ENCODE data around the gene NRXN2.

NRXN2 gene

DNA sequence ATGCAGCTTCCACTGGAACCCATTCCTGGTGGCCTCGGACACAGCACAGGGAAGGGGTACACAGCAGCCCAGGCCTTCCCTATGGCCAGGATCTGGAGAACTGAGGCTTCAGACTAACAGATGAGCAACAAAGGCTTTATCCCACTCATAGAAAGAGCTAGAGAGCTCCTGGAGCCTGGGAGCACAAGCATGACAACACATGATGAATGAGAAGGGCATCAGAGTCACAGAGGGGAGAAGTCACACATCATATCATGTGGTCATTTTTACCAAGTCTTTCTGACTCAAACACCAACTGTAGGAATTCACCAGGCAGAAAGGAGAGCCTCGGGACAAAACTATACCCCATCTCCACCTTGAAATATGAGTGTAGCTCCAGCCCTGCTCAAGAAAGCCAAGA lies 43.2 kb downstream of the NRXN2 start:
- no peaks in the 10 kb centered on the region for H3F3A ChIP-seq (ENCODE audit: insufficient read depth, low read length)
- no peaks in the 10 kb centered on the region for H3K4me1 ChIP-seq (ENCODE audit: low read length)
- DNase-seq, result no peak

DNA sequence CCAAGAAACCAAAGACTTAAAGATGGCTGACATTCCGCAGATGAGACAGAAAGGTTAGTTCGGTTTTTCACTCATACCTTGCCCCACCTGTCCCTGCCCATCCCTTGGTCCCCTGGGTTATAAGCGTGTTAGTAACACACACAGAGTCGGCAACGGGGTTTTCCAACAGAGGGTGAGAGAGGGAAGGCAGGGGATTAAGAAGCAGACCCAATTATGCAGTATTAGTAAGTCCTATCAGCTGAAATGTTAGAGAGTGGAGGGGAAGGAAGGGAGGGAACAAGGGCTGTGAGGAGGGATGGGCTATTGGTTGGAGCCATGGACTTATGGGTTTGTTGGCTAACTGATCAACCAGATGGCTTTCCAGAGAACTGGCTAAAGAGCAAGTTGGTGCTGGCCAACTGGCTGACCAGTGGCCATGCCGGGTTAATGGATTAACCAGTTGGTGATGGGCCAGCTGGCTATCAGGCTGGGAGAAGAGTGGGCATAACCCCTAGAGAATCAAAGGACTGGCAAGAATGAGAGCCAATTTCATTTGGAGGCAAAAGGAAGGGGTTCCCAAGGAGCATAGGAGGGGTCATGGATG lies 45.5 kb downstream of the NRXN2 start:
- H3K9me2 ChIP-seq (replicated peaks; ENCODE audit: insufficient read depth, low read length), result no peaks in the 10 kb centered on the region
- no peaks in the 10 kb centered on the region for H4K20me1 ChIP-seq (ENCODE audit: insufficient read depth, low read length)
- H3K27ac ChIP-seq (ENCODE audit: low read length), result no peak overlapping the region
- H3K4me3 ChIP-seq (ENCODE audit: low read length), result no peak overlapping the region
- no peaks in the 10 kb centered on the region for H3K79me2 ChIP-seq (ENCODE audit: low read length)
- no peaks in the 10 kb centered on the region for H3K36me3 ChIP-seq (replicated peaks; ENCODE audit: insufficient read depth, low read length)
- peaks cover 93% of the 10 kb centered on the region for H3K27me3 ChIP-seq (replicated peaks; ENCODE audit: insufficient read depth, low read length)
- no peaks in the 10 kb centered on the region for H3K4me1 ChIP-seq (ENCODE audit: low read length)
- no peaks in the 10 kb centered on the region for H3F3A ChIP-seq (ENCODE audit: insufficient read depth, low read length)
- H3K9ac ChIP-seq (ENCODE audit: low read length), result no peak overlapping the region
- TF ChIP-seq EZH2phosphoT487 (IDR thresholded peaks at IDR 0.05; ENCODE audit: low read length), result no peak
- H2AFZ ChIP-seq (ENCODE audit: low read length), result no peak overlapping the region
- no peaks in the 10 kb centered on the region for H3K9me3 ChIP-seq (replicated peaks; ENCODE audit: insufficient read depth, low read length)
- DNase-seq, result no peak
- H3K4me2 ChIP-seq (ENCODE audit: low read depth, low read length), result no peak overlapping the region

More for the DNA sequence above, 43.2 kb downstream of the NRXN2 start:
- no peak overlapping the region for H3K27ac ChIP-seq (ENCODE audit: low read length)
- no peak overlapping the region for H3K4me2 ChIP-seq (ENCODE audit: low read depth, low read length)
- no peak for TF ChIP-seq EZH2phosphoT487 (IDR thresholded peaks at IDR 0.05; ENCODE audit: low read length)
- TF ChIP-seq, protein P1, sequence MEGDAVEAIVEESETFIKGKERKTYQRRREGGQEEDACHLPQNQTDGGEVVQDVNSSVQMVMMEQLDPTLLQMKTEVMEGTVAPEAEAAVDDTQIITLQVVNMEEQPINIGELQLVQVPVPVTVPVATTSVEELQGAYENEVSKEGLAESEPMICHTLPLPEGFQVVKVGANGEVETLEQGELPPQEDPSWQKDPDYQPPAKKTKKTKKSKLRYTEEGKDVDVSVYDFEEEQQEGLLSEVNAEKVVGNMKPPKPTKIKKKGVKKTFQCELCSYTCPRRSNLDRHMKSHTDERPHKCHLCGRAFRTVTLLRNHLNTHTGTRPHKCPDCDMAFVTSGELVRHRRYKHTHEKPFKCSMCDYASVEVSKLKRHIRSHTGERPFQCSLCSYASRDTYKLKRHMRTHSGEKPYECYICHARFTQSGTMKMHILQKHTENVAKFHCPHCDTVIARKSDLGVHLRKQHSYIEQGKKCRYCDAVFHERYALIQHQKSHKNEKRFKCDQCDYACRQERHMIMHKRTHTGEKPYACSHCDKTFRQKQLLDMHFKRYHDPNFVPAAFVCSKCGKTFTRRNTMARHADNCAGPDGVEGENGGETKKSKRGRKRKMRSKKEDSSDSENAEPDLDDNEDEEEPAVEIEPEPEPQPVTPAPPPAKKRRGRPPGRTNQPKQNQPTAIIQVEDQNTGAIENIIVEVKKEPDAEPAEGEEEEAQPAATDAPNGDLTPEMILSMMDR (IDR thresholded peaks at IDR 0.05; ENCODE audit: low read length), result no peak
- no peak for TF ChIP-seq EZH2 (optimal IDR thresholded peaks at IDR 0.05; ENCODE audit: low read depth, low read length)
- no peak overlapping the region for H2AFZ ChIP-seq (ENCODE audit: low read length)
- no peak overlapping the region for H3K9ac ChIP-seq (ENCODE audit: low read length)
- H3K9me2 ChIP-seq (replicated peaks; ENCODE audit: insufficient read depth, low read length), result no peaks in the 10 kb centered on the region
- no peaks in the 10 kb centered on the region for H4K20me1 ChIP-seq (ENCODE audit: insufficient read depth, low read length)
- H3K36me3 ChIP-seq (replicated peaks; ENCODE audit: insufficient read depth, low read length), result no peaks in the 10 kb centered on the region
- no peaks in the 10 kb centered on the region for H3K9me3 ChIP-seq (replicated peaks; ENCODE audit: insufficient read depth, low read length)
- H3K27me3 ChIP-seq (replicated peaks; ENCODE audit: insufficient read depth, low read length), result peaks cover 93% of the 10 kb centered on the region
- H3K79me2 ChIP-seq (ENCODE audit: low read length), result no peaks in the 10 kb centered on the region
- no peak overlapping the region for H3K4me3 ChIP-seq (ENCODE audit: low read length)

DNA sequence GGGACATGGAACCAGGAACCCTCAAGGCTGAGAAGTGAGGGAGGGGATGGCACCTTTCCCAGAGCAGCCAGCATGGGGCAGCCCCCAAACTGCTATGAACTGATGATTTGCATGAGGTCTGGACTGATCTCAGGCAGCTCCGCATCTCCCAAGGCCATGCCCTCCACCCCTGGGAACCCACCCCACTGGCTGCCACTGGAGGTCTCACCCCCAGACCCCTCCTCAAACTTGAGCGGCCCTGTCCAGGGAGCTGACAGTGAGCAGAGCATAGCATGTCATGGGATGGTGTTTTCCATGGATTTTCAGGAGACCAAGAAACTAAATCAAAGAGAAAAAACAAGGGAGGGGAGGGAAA lies 46.8 kb downstream of the NRXN2 start:
- DNase-seq, result no peak
- H3K36me3 ChIP-seq (replicated peaks; ENCODE audit: insufficient read depth, low read length), result no peaks in the 10 kb centered on the region
- H3F3A ChIP-seq (ENCODE audit: insufficient read depth, low read length), result no peaks in the 10 kb centered on the region
- no peaks in the 10 kb centered on the region for H3K9me3 ChIP-seq (replicated peaks; ENCODE audit: insufficient read depth, low read length)
- no peak overlapping the region for H3K27ac ChIP-seq (ENCODE audit: low read length)
- H3K27me3 ChIP-seq (replicated peaks; ENCODE audit: insufficient read depth, low read length), result peaks cover 92% of the 10 kb centered on the region
- no peaks in the 10 kb centered on the region for H4K20me1 ChIP-seq (ENCODE audit: insufficient read depth, low read length)
- H3K4me3 ChIP-seq (ENCODE audit: low read length), result no peak overlapping the region
- TF ChIP-seq, protein P1 (IDR thresholded peaks at IDR 0.05; ENCODE audit: low read length), result no peak
- TF ChIP-seq EZH2phosphoT487 (IDR thresholded peaks at IDR 0.05; ENCODE audit: low read length) (no peak), EZH2 (optimal IDR thresholded peaks at IDR 0.05; ENCODE audit: low read depth, low read length) (no peak)
- no peaks in the 10 kb centered on the region for H3K9me2 ChIP-seq (replicated peaks; ENCODE audit: insufficient read depth, low read length)
- no peak overlapping the region for H3K4me2 ChIP-seq (ENCODE audit: low read depth, low read length)
- no peaks in the 10 kb centered on the region for H3K4me1 ChIP-seq (ENCODE audit: low read length)
- H3K9ac ChIP-seq (ENCODE audit: low read length), result no peak overlapping the region
- H2AFZ ChIP-seq (ENCODE audit: low read length), result no peak overlapping the region
- no peaks in the 10 kb centered on the region for H3K79me2 ChIP-seq (ENCODE audit: low read length)

DNA sequence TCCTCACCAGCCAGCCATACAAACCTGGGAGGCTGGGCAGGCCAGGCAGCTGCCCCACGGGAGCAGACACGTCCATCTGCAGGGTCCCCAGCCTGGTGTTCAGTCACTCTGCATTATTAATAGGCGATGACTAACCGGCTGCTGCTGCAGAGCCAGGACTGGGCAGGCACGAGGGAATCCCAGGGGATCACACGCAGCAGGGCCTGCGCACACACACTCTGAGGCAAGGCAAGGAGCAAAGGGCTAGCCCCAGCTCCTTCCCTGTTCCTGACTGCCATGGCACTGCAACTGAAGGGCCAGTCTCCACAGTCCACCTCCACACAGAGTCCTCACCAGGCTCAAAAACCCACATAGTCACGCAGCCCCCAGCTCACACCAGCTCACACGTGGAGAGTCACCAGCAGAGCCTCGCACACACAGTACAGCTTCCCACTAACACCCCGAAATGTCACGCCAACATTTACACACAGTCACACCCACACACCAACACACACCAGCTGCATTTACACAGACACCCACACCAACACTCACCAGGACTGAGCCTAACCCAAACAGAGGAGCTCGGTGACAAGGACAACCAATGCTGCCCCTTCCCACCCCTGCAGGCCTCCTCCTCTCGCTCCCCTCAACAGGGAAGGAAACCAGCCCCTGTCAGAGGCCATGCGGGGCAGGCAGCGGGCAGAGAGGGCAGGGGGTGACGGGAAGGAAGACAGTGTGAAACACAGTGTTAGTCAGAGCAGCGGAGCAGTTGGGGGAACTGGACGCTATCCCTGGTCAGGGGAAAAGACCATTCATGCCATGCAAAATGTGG lies 47.3 kb downstream of the NRXN2 start:
- peaks cover 95% of the 10 kb centered on the region for H3K27me3 ChIP-seq (replicated peaks; ENCODE audit: insufficient read depth, low read length)
- H3K36me3 ChIP-seq (replicated peaks; ENCODE audit: insufficient read depth, low read length), result no peaks in the 10 kb centered on the region
- H4K20me1 ChIP-seq (ENCODE audit: insufficient read depth, low read length), result no peaks in the 10 kb centered on the region
- no peaks in the 10 kb centered on the region for H3K4me1 ChIP-seq (ENCODE audit: low read length)
- no peak overlapping the region for H3K27ac ChIP-seq (ENCODE audit: low read length)
- no peaks in the 10 kb centered on the region for H3K9me2 ChIP-seq (replicated peaks; ENCODE audit: insufficient read depth, low read length)
- H3K4me3 ChIP-seq (ENCODE audit: low read length), result no peak overlapping the region
- H3F3A ChIP-seq (ENCODE audit: insufficient read depth, low read length), result no peaks in the 10 kb centered on the region
- no peak for DNase-seq
- no peak overlapping the region for H3K9ac ChIP-seq (ENCODE audit: low read length)
- no peaks in the 10 kb centered on the region for H3K9me3 ChIP-seq (replicated peaks; ENCODE audit: insufficient read depth, low read length)
- no peak overlapping the region for H3K4me2 ChIP-seq (ENCODE audit: low read depth, low read length)
- TF ChIP-seq, protein P1 (IDR thresholded peaks at IDR 0.05; ENCODE audit: low read length), result no peak
- TF ChIP-seq EZH2phosphoT487 (IDR thresholded peaks at IDR 0.05; ENCODE audit: low read length), result no peak
- H3K79me2 ChIP-seq (ENCODE audit: low read length), result no peaks in the 10 kb centered on the region
- H2AFZ ChIP-seq (ENCODE audit: low read length), result no peak overlapping the region

Data from MM.1S (cell line).